NCI-H146 treated with DMSO at 0.1 percent for 48 hours (cell line): ENCODE data around the gene PHF21A.
"Not testable (repeated sequence)": the region's sequence is repeated elsewhere in the genome, so short reads cannot be mapped to it uniquely, and the experiment has no call there.

ENCODE experiments used
- DNase-seq: peaks from one replicate; lab custom pipeline; 2025; ENCODE audit not compliant: unreplicated experiment; lab: John Stamatoyannopoulos, UW

Gene PHF21A

GRCh38 chr11:46120346-46121300 lies 631 bp downstream of the PHF21A start:
- DNase-seq = peak; percentile 66

GRCh38 chr11:46119352-46120216 lies 1.7 kb downstream of the PHF21A start:
- DNase-seq = peak; percentile 18

- no peak for DNase-seq
These were observed 2.4 kb downstream of the PHF21A start for GRCh38 chr11:46118702-46119351.

GRCh38 chr11:46117842-46118241 lies 3.4 kb downstream of the PHF21A start:
- DNase-seq = no peak

GRCh38 chr11:46116712-46117037 lies 4.6 kb downstream of the PHF21A start:
- not testable (repeated sequence) for DNase-seq

GRCh38 chr11:46116007-46116711 lies 5.1 kb downstream of the PHF21A start:
- DNase-seq = no peak

- DNase-seq = no peak
These were observed 6.3 kb downstream of the PHF21A start for GRCh38 chr11:46114961-46115360.

- DNase-seq = no peak
These were observed 6.9 kb downstream of the PHF21A start for GRCh38 chr11:46114378-46114777.

- peak; percentile 19 for DNase-seq
These were observed 8.2 kb downstream of the PHF21A start for GRCh38 chr11:46112961-46113607.

GRCh38 chr11:46108751-46109150 lies 12.5 kb downstream of the PHF21A start:
- no peak for DNase-seq

- DNase-seq = no peak
These were observed 13.5 kb downstream of the PHF21A start for GRCh38 chr11:46107780-46108179.

- no peak for DNase-seq
These were observed 13.9 kb downstream of the PHF21A start for GRCh38 chr11:46107408-46107718.

- no peak for DNase-seq
These were observed 14.5 kb downstream of the PHF21A start for GRCh38 chr11:46106530-46107407.

- DNase-seq = no peak
These were observed 15.3 kb downstream of the PHF21A start for GRCh38 chr11:46105926-46106325.

- DNase-seq = no peak
These were observed 16.1 kb downstream of the PHF21A start for GRCh38 chr11:46105134-46105628.

- DNase-seq = no peak
These were observed 18.4 kb downstream of the PHF21A start for GRCh38 chr11:46102843-46103242.

- DNase-seq = no peak
These were observed 20.6 kb downstream of the PHF21A start for GRCh38 chr11:46100670-46101069.

- DNase-seq = no peak
These were observed 21.3 kb downstream of the PHF21A start for GRCh38 chr11:46099963-46100316.

- DNase-seq = no peak
These were observed 30.9 kb downstream of the PHF21A start for GRCh38 chr11:46090375-46090774.
